HCEC 1CT (cell line): ENCODE results near the gene NUP50.

ENCODE experiments used
- DNase-seq: peaks from one replicate; pipeline ENCODE4 v3.0.0-alpha.2; 2017

Gene NUP50

GRCh38 chr22:45211435-45211834 lies 47.7 kb downstream of the NUP50 start:
- no peak for DNase-seq

DNA sequence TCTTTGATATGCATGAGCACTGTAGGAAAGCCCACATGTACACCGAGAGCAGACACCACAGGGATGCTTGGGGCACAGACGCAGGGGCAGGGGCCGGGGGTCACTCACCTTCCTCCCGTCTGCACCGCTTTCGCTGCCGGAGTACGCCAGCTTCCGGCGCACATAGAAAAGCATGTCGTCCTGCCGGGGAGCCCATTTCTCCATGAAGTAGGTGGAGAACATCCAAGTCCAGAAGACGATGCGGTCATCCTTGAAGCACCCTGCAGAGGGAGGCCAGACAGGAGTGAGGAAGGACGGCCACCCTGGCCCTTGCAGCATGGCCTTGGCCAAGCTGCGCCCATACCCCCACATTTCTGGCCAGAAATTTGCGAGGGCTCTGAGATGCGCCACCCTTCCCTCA lies 48.1 kb downstream of the NUP50 start:
- no peak for DNase-seq

DNA sequence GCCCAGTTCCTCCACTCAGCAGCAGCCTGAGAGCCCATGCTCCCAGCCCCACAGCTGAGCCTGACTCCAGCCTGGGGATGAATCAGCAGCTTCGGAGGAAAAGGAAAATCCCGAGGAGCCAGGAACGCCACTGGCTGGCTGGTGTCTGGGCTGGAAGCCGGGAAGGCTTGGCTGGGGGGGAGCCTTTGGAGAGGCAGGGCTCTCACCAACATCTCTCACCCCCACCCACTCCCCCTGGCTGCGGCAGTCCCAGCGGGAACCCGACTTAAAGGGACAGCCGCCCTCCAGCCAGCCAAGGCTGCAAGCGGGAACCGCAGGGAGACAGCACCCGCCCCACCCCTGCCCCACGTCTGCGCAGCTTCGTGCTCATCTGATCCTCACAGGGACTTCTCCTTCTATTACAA lies 48.6 kb downstream of the NUP50 start:
- DNase-seq: peak; percentile 80

GRCh38 chr22:45212992-45213751 lies 49.4 kb downstream of the NUP50 start:
- peak; percentile 59 for DNase-seq

- DNase-seq: peak; percentile 20
These were observed 52.6 kb downstream of the NUP50 start for GRCh38 chr22:45216133-45217003.

DNA sequence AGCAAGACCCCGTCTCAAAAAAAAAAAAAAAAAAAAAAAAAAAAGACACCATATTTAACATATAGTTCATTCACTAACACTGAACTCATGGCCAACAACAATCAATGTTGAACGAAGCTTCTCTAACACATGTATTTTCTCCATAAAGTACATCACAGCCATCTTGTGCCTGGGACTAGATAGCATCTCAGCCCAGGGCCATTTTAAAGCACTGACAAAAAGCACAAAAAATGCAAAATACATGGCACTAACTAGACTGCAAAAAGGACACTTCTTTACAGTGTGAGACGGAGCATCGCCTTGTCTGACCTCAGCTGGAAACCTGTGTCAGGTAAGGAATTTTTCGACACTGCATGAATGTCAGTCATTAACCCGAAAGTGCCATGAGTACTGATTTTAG lies 53.6 kb downstream of the NUP50 start:
- no peak for DNase-seq

GRCh38 chr22:45217806-45218205 lies 54.1 kb downstream of the NUP50 start:
- no peak for DNase-seq

DNA sequence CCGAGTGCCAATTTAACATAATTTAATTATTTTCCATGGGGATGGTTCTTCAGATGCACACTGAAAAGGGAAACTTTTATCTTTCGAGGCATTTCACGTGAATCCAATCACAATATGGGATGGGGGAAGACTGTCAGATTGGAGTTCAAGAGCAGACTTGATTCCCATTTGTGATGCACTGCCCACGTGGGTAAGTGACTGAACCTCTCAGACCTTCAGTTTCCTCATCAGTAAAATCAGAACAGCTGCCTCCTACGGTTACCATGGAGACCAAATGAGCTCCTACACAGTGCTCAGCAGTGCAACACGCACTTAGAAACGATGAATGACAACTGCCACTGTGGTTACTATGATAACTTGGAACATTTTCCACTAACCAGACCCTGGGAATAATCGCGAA lies 55.3 kb downstream of the NUP50 start:
- no peak for DNase-seq

DNA sequence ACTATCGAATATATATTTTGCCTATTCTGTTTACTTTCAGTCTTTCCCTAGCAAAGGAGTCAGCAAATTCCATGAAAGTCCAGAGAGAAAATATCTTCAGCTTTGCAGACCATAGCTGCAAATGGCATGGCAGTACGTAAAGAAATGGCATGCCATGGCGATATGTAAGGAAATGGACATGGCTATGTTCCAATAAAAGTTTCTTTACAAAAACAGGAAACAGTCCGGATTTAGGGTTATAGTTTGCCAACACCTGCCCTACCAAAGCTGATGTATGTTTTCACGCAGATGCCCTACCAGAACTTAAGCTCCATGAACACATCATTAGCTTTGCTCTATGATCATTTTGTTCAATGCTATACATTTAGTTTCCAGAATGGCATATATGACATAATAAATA lies 57.5 kb downstream of the NUP50 start:
- no peak for DNase-seq

DNA sequence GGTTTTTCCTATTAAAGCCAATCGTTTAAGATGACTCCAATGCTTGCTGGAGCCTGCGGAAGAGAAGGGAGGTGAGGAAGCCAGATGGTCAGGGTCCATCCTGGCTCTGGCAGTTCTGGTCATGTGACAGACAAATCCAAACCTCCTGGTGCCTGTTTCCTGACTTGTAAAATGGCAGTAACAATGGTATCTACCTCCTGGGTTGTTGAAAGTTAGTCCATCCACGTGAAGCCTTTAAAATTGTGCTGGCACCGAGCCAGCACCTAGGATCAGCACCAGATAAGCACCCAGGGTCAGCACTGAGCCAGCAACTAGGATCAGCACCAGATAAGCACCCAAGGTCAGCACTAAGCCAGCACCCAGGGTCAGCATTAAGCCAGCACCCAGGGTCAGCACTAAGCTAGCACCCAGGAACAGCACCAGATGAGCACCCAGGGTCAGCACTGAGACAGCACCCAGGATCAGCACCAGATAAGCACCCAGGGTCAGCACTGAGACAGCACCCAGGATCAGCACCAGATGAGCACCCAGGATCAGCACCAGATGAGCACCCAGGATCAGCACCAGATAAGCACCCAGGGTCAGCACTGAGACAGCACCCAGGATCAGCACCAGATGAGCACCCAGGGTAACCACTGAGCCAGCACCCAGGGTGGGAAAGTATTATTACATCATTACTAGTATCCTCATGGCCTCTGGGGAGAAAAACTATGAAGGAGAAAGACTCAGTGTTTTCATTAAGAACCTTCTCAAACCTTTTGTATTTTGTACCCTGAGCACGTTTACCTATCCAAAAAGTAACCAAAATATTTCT lies 59.8 kb downstream of the NUP50 start:
- no peak for DNase-seq

DNA sequence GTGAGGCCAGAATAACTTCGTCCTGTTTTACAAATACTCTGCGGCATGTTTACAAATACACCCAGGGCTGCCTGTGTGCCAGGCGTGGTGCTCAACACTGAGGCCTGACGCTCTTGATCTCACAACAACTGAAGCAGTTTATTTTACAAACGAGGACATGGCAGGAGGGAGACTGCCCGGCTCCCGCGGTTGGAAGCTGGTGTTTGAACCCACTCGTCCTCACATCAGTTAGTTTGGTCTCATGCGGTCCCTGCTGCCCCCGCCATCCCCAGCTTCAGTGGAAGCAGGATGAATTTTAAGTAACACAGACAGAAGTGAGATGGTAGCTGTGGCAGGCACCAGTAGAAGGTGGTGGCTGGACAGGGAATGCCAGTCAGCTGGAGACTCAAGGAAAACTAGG lies 60.6 kb downstream of the NUP50 start:
- no peak for DNase-seq

- no peak for DNase-seq
These were observed 61.4 kb downstream of the NUP50 start for GRCh38 chr22:45224988-45225731.

DNA sequence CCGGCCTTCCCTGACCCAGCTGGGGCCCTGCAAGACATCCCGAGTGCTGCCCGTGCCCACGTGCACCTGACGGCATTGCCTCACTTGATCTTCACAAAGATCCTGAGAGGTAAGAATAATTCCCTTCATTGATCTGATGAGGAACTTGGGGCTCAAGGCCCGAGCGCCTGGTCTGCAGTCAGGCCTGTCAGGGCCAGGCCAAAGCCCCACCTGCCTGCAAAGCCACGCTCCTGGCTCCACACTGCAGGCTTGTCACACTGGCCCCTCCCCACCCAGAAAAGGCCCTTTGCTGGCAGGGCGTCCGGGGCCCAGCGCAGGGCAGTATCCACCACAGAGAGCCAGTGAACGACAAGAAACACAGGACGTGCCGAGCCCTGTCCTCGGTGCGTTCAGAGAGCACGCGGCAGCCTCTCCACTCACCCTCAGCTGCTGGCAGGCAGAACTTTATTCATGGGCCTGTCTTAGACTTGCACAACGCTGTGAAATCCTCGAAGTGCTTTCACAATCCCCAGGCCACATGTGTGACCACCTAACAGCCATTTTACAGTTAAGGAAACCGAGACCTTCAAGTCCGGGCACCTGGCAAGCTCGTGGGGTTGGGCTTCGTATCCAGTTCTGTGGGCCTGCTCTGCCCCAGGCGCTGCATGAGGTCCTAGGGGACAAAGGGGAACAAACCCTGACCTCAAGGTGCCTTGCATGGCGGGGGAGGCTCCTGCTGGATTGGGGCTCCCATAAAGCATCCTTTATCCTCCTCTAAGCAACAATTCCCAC lies 62.2 kb downstream of the NUP50 start:
- no peak for DNase-seq

DNA sequence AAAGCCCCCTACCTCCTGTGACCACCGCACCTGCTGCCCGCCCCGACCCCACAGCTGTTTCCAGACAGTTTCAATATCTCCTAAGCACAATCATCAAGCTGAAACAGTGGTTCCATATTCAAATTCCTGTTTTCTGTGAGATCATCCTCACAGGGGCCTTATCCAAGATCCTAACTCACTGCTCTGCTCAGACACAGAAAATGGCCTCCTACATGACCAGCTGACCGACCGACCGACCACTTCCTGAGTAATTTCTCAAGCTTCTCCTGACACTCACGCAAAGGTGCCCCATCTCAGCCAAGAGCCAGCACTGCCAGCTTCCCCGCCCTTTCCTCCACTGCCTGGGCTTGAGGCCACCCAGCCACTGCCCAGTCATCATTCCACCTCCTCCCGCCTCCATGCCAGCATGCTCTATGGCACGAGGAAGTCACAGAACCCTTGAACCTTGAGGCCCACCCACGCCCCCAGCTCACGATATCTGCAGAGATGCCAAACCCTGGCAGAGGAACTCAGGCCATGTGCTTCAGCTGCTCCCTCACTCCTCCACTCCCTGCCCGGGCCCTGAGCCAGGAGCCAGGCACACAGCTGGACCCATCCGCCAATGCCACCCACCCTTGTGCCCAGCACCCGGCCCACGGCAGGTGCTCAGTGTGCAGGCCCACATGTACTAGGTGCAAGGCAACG lies 62.9 kb downstream of the NUP50 start:
- DNase-seq: no peak

DNA sequence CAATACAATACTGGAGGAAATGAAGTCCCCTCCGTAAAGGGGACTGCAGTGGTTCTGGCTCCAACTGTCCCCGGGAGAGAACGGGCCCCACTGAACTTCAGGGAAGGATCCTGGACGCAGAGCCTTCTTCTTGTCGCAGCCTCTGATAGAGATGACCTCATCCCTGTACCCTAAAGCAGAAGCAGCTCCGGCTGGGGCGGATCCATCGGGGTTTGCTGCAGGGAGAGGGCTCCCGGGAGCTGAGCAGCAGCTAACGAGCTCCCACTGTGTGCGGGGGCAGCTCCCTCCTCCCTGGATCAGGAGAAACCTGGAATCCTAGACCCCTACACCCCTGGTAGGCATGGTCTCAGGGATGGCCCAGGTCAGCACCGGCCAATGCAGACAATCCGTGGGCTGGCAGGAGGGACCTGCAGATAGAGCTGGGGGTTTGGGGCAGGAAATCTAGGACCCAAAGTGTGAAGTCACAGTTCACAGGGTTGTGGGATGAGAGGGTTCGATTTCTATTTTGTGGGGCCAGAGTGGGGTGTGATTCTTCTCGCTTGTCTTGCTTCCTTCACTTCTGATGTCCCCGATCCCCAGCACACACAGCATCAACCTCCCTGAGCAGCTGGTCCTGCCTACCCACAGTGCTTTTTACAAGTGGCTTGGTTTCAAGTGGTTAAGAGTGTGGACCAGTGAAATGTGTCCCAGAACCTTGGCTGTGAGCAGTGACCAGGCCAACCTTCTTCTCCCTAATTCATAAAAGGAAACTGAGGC lies 64.1 kb downstream of the NUP50 start:
- DNase-seq: no peak

DNA sequence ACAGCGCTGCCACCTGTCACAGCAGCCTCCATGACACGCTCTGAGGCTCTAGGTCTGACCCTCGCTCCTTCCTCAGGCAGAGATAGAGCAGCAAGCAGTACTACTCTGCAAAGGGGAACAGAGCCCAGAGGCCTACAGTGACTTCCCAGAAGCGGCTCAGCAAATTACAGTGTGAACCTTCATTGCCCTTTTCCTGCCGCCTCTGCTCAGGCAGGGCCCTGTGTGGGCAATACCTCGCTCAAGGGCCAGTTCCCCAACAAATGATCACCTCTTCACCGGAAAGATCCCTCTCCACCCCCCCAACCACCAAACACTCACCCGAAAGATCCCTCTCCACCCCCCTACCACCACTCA lies 64.7 kb downstream of the NUP50 start:
- DNase-seq: no peak

DNA sequence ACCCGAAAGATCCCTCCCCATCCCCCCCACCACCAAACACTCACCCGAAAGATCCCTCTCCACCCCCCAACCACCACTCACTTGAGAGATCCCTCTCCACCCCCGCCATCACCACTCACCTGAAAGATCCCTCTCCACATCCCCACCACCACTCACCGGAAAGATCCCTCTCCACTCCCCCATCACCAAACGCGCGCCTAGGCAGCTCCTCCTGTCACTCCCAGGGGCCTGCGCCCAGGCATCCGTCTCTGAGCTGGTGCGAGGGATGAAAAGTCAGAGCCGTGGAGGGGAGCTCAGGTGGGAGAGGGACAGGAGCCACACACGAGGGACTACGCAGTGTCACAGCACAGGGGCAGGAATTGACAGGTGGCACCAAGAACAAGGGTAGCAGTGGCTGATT lies 65.5 kb downstream of the NUP50 start:
- no peak for DNase-seq

GRCh38 chr22:45230026-45230721 lies 66.4 kb downstream of the NUP50 start:
- no peak for DNase-seq

- no peak for DNase-seq
These were observed 67.6 kb downstream of the NUP50 start for GRCh38 chr22:45231293-45231692.

DNA sequence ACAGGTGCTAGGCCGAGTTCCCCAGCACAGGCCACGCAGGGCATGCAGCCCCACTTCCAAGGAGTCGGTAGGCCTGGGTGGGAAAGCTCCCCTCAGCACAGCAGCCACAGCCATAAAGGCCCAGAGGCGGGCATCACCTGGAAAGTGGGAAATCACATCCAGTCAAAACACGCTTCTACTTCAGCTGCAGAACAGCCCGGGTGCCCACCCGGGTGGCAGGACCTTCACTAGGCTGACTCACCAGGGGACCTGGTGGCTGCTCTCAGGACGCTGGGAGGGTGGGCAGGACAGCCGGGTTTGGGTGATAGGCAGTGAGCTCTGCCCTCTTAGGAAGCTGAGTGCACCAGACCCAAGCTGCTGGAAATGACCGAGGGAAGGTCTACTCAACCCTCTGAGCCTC lies 69.7 kb downstream of the NUP50 start:
- no peak for DNase-seq
